Measurements from ENCODE around the gene ZFPM1. TPM values are rescaled to one million over a fixed set of nuclear protein-coding genes. Genes with fewer than 3 reads are reported as not detected.

ZFPM1 gene
- total RNA-seq, 4 donors from 2014 or later, result 0.40 to 1.4 (median 0.59) TPM

DNA sequence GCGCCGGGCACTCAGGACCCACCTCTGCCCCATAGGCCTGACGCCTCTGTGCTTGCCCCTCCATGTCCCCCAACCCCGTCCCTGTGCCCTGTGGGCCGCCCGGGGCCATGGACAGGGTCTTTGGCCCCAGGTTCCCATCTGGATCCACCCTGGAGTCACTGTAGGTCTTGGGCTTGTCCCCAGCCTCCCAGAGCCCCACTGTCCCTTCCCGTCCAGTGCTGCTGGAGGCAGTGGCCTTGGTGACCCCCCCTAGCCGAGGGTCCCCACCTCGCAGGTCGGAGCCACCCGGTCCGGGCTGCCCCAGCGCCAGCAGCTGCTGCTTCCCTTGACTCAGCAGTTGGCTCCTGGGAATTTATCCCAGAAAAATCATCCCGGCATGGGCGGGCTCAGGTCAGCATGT is 49.3 kb downstream of the ZFPM1 start:
- no peak for ATAC-seq
- TF ChIP-seq POLR2AphosphoS5 (IDR thresholded peaks at IDR 0.05) (no peak), POLR2A (IDR thresholded peaks at IDR 0.05) (no peak), EP300 (IDR thresholded peaks at IDR 0.05) (no peak)
- TF ChIP-seq, protein P1, sequence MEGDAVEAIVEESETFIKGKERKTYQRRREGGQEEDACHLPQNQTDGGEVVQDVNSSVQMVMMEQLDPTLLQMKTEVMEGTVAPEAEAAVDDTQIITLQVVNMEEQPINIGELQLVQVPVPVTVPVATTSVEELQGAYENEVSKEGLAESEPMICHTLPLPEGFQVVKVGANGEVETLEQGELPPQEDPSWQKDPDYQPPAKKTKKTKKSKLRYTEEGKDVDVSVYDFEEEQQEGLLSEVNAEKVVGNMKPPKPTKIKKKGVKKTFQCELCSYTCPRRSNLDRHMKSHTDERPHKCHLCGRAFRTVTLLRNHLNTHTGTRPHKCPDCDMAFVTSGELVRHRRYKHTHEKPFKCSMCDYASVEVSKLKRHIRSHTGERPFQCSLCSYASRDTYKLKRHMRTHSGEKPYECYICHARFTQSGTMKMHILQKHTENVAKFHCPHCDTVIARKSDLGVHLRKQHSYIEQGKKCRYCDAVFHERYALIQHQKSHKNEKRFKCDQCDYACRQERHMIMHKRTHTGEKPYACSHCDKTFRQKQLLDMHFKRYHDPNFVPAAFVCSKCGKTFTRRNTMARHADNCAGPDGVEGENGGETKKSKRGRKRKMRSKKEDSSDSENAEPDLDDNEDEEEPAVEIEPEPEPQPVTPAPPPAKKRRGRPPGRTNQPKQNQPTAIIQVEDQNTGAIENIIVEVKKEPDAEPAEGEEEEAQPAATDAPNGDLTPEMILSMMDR (IDR thresholded peaks at IDR 0.05), result no peak
- H3K27ac ChIP-seq, result no peak overlapping the region
- peaks cover 59% of the 10 kb centered on the region for H3K27me3 ChIP-seq
- no peak overlapping the region for H3K4me3 ChIP-seq
- no peaks in the 10 kb centered on the region for H3K9me3 ChIP-seq
- H3K36me3 ChIP-seq, result no peaks in the 10 kb centered on the region
- WGBS, 2 donors (ENCODE audit: low coverage in 1 of 2), result no CpG with 5 or more reads among the region's 15 CpGs
- no peaks in the 10 kb centered on the region for H3K4me1 ChIP-seq

DNA sequence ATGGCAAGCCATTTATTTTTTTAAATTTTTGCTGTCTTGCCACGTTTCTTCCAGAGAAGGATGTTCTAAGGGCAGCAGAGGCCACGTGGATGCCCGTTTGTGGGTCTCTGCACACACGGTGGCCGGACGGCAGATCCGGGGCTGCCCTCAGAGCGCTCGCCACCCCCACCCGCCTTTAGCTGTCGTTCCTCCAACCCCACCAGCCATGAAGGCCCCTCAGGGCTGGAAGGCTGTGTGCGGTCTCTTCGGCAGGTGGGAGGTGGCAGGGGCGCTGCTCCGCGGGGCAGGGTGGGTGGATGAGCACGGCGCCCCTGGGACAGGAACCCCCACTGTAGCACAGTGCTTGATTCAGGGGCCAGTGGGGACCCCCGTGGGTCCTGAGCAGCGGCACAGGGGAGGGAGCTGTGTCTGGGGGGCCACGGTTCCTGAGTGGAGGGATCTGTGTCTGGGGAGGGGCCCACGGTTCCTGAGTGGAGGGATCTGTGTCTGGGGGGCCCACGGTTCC is 49.7 kb downstream of the ZFPM1 start:
- Histone ChIP-seq H3K27ac (no peak overlapping the region), H3K27me3 (peaks cover 54% of the 10 kb centered on the region), H3K36me3 (no peaks in the 10 kb centered on the region), H3K9me3 (no peaks in the 10 kb centered on the region), H3K4me1 (no peaks in the 10 kb centered on the region), H3K4me3 (no peak overlapping the region)
- no peak for ATAC-seq
- WGBS, 2 donors (ENCODE audit: low coverage in 1 of 2), result no CpG with 5 or more reads among the region's 23 CpGs
- TF ChIP-seq EP300 (IDR thresholded peaks at IDR 0.05), result no peak
- TF ChIP-seq, protein P1 (IDR thresholded peaks at IDR 0.05), result no peak
- TF ChIP-seq POLR2A (IDR thresholded peaks at IDR 0.05), result no peak
- no peak for TF ChIP-seq POLR2AphosphoS5 (IDR thresholded peaks at IDR 0.05)

GRCh38 chr16:88503374-88503770 is 50.3 kb downstream of the ZFPM1 start:
- H3K27me3 ChIP-seq, result peaks cover 49% of the 10 kb centered on the region
- no peaks in the 10 kb centered on the region for H3K36me3 ChIP-seq
- no peaks in the 10 kb centered on the region for H3K9me3 ChIP-seq
- ATAC-seq, result no peak
- no peak overlapping the region for H3K27ac ChIP-seq
- WGBS, 2 donors (ENCODE audit: low coverage in 1 of 2), result 96% methylated on average over 3 of the region's 10 CpGs; no CpG with 5 or more reads in 1 of the 2 donors
- TF ChIP-seq EP300 (IDR thresholded peaks at IDR 0.05) (no peak), POLR2A (IDR thresholded peaks at IDR 0.05) (no peak), POLR2AphosphoS5 (IDR thresholded peaks at IDR 0.05) (no peak)
- TF ChIP-seq, protein P1 (IDR thresholded peaks at IDR 0.05), result no peak
- H3K4me1 ChIP-seq, result no peaks in the 10 kb centered on the region
- no peak overlapping the region for H3K4me3 ChIP-seq

DNA sequence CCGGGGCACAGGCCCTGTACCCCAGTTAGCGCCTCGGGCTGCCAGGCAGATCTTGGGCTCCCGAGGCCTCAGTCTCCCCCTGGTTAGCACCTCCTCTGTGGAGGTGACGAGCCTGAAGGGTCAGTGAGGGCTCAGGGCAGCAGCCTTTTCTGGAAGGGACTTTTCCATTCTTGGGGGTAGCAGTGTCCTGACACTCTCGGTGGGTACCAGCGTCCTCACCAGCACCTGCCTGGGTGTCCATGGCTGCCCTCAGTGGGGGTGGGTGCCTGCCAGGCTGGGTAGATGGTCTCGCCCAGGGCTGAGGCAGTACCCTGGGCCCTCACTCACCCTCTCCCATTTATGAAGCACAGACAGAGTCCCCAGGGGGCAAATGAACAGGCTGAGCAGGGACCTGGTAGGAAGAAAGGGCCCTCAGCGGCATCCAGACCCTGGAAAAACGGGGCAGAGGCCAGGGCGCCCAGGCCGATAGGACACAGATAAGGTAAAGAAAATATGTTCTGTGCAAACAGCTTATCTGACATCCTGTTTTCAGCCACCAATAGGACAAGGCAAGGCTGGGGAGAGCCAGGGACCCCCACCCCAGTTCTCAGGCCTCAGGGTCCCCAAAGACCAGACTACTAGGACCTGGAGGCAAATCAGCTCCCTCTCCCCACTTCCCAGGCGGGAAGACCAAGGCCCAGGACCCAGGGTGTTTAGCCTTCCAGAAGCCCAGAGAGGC is 50.9 kb downstream of the ZFPM1 start:
- Histone ChIP-seq H3K27me3 (peaks cover 48% of the 10 kb centered on the region), H3K4me1 (no peaks in the 10 kb centered on the region), H3K36me3 (no peaks in the 10 kb centered on the region), H3K4me3 (no peak overlapping the region), H3K9me3 (no peaks in the 10 kb centered on the region), H3K27ac (no peak overlapping the region)
- no peak for TF ChIP-seq POLR2A (IDR thresholded peaks at IDR 0.05)
- TF ChIP-seq, protein P1 (IDR thresholded peaks at IDR 0.05), result no peak
- TF ChIP-seq EP300 (IDR thresholded peaks at IDR 0.05), result no peak
- TF ChIP-seq POLR2AphosphoS5 (IDR thresholded peaks at IDR 0.05), result no peak
- no peak for ATAC-seq
- 90 to 93% methylated on average over 4 to 5 of the region's 13 CpGs for WGBS, 2 donors (ENCODE audit: low coverage in 1 of 2)
